Endothelial cell of umbilical vein (primary cell): Measurements from ENCODE around the gene SHPK.

Source experiments
- CTCF ChIP-seq, 2 donors: IDR thresholded peaks; 1 replicate in 1 of 2; 2 replicates in 1 of 2; pipeline ENCODE4 v1.5.1; 2011; ENCODE audit warnings: low read length in 2 of 2, mild to moderate bottlenecking in 2 of 2, moderate library complexity in 2 of 2, control low read depth in 1 of 2, inconsistent platforms in 1 of 2, low read depth in 1 of 2; ENCODE audit not compliant: insufficient read depth in 1 of 2; ENCODE audit errors: extremely low read depth in 1 of 2
- EZH2 ChIP-seq: IDR thresholded peaks from 2 replicates; pipeline ENCODE4 v1.6.1; 2012; ENCODE audit warnings: borderline replicate concordance, low read depth, mild to moderate bottlenecking, moderate library complexity, low read length, inconsistent platforms; ENCODE audit not compliant: severe bottlenecking
- FOS ChIP-seq: IDR thresholded peaks from 2 replicates; pipeline ENCODE4 v1.6.1; 2011; ENCODE audit warnings: mild to moderate bottlenecking, low read length, moderate library complexity, borderline replicate concordance; ENCODE audit not compliant: insufficient read depth
- MAX ChIP-seq: IDR thresholded peaks from 2 replicates; pipeline ENCODE4 v1.6.1; 2011; ENCODE audit not compliant: insufficient read depth, insufficient read length
- POLR2A ChIP-seq: IDR thresholded peaks from 2 replicates; pipeline ENCODE4 v1.6.1; 2012; ENCODE audit warnings: low read depth, mild to moderate bottlenecking, control low read depth, low read length
- POLR2AphosphoS5 ChIP-seq: IDR thresholded peaks from 2 replicates; pipeline ENCODE4 v1.6.1; 2012; ENCODE audit warnings: low read depth, mild to moderate bottlenecking, control low read depth, low read length, moderate library complexity; ENCODE audit not compliant: insufficient read depth

GRCh38 chr17:3675886-3676285, 39.8 kb upstream of the SHPK start:
- no peak for TF ChIP-seq CTCF (IDR thresholded peaks at IDR 0.05; ENCODE audit: extremely low read depth in 1 of 2, insufficient read depth in 1 of 2, low read depth in 1 of 2, low read length in 2 of 2)
- TF ChIP-seq POLR2A: no peak
- TF ChIP-seq MAX: no peak
- TF ChIP-seq POLR2AphosphoS5: no peak
- TF ChIP-seq FOS: no peak
- TF ChIP-seq EZH2: no peak
